ENCODE data around the gene FLG2. TPM values are rescaled to one million over a fixed set of nuclear protein-coding genes. Genes with fewer than 3 reads are reported as not detected.
"Not testable (repeated sequence)": the region's sequence is repeated elsewhere in the genome, so short reads cannot be mapped to it uniquely, and the experiment has no call there.

Gene FLG2
- total RNA-seq, 1 experiment from 2014 or later = under 0.01 TPM

GRCh38 chr1:152313319-152313801 is 46.4 kb downstream of the FLG2 start:
- DNase-seq (ENCODE audit: extremely low read depth, low read depth) = no peak

GRCh38 chr1:152312169-152312568 is 47.6 kb downstream of the FLG2 start:
- DNase-seq (ENCODE audit: extremely low read depth, low read depth) = not testable (repeated sequence)

- DNase-seq (ENCODE audit: extremely low read depth, low read depth) = no peak
Observed at GRCh38 chr1:152309955-152310354, 49.9 kb downstream of the FLG2 start.

GRCh38 chr1:152309320-152309901 is 50.4 kb downstream of the FLG2 start:
- not testable (repeated sequence) for DNase-seq (ENCODE audit: extremely low read depth, low read depth)

- not testable (repeated sequence) for DNase-seq (ENCODE audit: extremely low read depth, low read depth)
Observed at GRCh38 chr1:152308758-152309157, 51.0 kb downstream of the FLG2 start.

GRCh38 chr1:152307970-152308369 is 51.8 kb downstream of the FLG2 start:
- DNase-seq (ENCODE audit: extremely low read depth, low read depth) = not testable (repeated sequence)

GRCh38 chr1:152306123-152306522 is 53.7 kb downstream of the FLG2 start:
- not testable (repeated sequence) for DNase-seq (ENCODE audit: extremely low read depth, low read depth)

GRCh38 chr1:152304773-152305172 is 55.0 kb downstream of the FLG2 start:
- not testable (repeated sequence) for DNase-seq (ENCODE audit: extremely low read depth, low read depth)

GRCh38 chr1:152303139-152303872 is 56.5 kb downstream of the FLG2 start:
- DNase-seq (ENCODE audit: extremely low read depth, low read depth) = not testable (repeated sequence)

Small RNA genes within 50 kb of the gene (small RNA-seq; reads per million reads assigned to genes)
- 0 reads per million in 2 experiments for gene HMGN3P1

Other genes starting within 250 kb of the FLG2 start
- 0.02 and 0.03 TPM in 2 replicates for gene TCHH, start 244.6 kb downstream of the FLG2 start, total RNA-seq (2014; rRNA removed; shearing (Covaris generic))
- not detected in 2 replicates for gene RPTN, start 200.8 kb downstream of the FLG2 start, total RNA-seq (2014; rRNA removed; shearing (Covaris generic))
- not detected in 2 replicates for gene HRNR, start 135.8 kb downstream of the FLG2 start, total RNA-seq (2014; rRNA removed; shearing (Covaris generic))
- gene FLG, start 34.8 kb downstream of the FLG2 start, total RNA-seq (2014; rRNA removed; shearing (Covaris generic)) = not detected in 2 replicates
- gene CRNN, start 54.3 kb upstream of the FLG2 start, total RNA-seq (2014; rRNA removed; shearing (Covaris generic)) = not detected in 2 replicates
- not detected in 2 replicates for gene LCE5A, start 150.8 kb upstream of the FLG2 start, total RNA-seq (2014; rRNA removed; shearing (Covaris generic))
- gene CRCT1, start 154.5 kb upstream of the FLG2 start, total RNA-seq (2014; rRNA removed; shearing (Covaris generic)) = not detected in 2 replicates
- not detected in 2 replicates for gene LCE3E, start 206.8 kb upstream of the FLG2 start, total RNA-seq (2014; rRNA removed; shearing (Covaris generic))
- gene LCE3D, start 220.5 kb upstream of the FLG2 start, total RNA-seq (2014; rRNA removed; shearing (Covaris generic)) = not detected in 2 replicates
- not detected in 2 replicates for gene LCE3C, start 240.2 kb upstream of the FLG2 start, total RNA-seq (2014; rRNA removed; shearing (Covaris generic))